GM18519 (cell line): ENCODE measurements around the gene THTPA.
"Not testable (repeated sequence)": the region's sequence is repeated elsewhere in the genome, so short reads cannot be mapped to it uniquely, and the experiment has no call there.

Source experiments
- ATAC-seq: cut with Tn5 transposase; IDR thresholded peaks from one replicate; pipeline ENCODE4 v1.9.1; 2021; ENCODE audit warnings: mild to moderate bottlenecking, moderate library complexity; ENCODE audit not compliant: unreplicated experiment, low FRiP score

Gene THTPA

GRCh38 chr14:23608454-23608853 is 52.4 kb downstream of the THTPA start:
- ATAC-seq, result no peak

GRCh38 chr14:23609001-23609400 is 52.9 kb downstream of the THTPA start:
- ATAC-seq, result no peak

DNA sequence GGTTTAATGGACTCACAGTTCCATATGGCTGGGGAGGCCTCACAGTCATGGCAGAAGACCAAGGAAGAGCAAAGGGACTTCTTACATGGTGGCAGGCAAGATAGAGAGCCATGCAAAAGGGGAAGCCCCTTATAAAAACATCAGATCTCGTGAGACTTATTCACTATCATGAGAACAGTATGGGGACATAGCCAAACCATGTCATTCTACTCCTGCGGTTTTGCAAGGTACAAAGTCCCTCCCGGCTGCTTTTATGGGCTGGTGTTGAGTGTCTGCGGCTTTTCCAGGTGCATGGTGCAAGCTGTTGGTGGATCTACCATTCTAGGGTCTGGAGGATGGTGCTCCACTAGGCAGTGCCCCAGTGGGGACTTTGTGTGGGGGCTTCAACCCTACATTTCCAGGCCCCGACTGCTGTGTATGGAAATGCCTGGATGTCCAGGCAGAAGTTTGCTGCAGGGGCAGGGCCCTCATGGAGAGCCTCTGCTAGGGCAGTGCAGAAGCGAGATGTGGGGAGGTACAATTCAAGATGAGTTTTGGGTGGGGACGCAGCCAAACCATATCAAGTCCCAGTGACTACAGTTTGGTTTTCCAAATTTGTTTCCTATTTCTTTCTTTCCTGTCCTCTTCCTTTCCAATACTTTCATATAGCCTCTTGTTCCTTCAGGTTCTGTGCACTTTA is 53.5 kb downstream of the THTPA start:
- not testable (repeated sequence) for ATAC-seq
